Ovary (tissue), 9 donors: ENCODE data around the gene SPDEF. TPM values are rescaled to one million over a fixed set of nuclear protein-coding genes. Genes with fewer than 3 reads are reported as not detected.

Source experiments
- DNase-seq, 5 donors: peaks; one replicate each; pipeline ENCODE4 v3.0.0-alpha.2; 2019 to 2020
- H3K27ac ChIP-seq, 2 donors: fragments of 200-600 bp; one replicate each; pipeline versions ENCODE4 v1.5.1 to v1.8.0; 2019 to 2022
- H3K27me3 ChIP-seq: fragments of 200-600 bp; one replicate; pipeline ENCODE4 v1.8.0; 2022
- H3K36me3 ChIP-seq: fragments of 200-600 bp; sonication (generic); one replicate; pipeline ENCODE4 v1.5.1; 2019
- H3K4me1 ChIP-seq: one replicate; pipeline ENCODE4 v1.8.1; 2013; ENCODE audit warnings: mild to moderate bottlenecking, moderate library complexity; ENCODE audit not compliant: insufficient read depth
- H3K4me3 ChIP-seq: fragments of 200-600 bp; sonication (generic); one replicate; pipeline ENCODE4 v1.5.1; 2017
- H3K9me3 ChIP-seq, 2 donors: fragments of 200-600 bp in 1 of 2; sonication (generic) in 1 of 2; one replicate each; pipeline versions ENCODE4 v1.5.1 to v1.8.1; 2013 to 2019; ENCODE audit warnings: mild to moderate bottlenecking in 1 of 2, moderate library complexity in 1 of 2
- EP300 ChIP-seq: sonication (generic); formaldehyde crosslinking; IDR thresholded peaks from one replicate; pipeline ENCODE4 v1.6.1; 2017; ENCODE audit warnings: antibody characterized with exemption
- POLR2A ChIP-seq: fragments of 450-650 bp; IDR thresholded peaks from one replicate; pipeline ENCODE4 v1.6.1; 2017; ENCODE audit warnings: antibody characterized with exemption, mild to moderate bottlenecking, moderate library complexity
- WGBS, 3 donors: extraction: QIAGEN DNeasy Blood & Tissue Kit in 1 of 3; methylation state at CpG; one replicate each; pipeline versions ENCODE4 v1.1.5 to v1.1.7; 2013 to 2017; 5-methylcytosine and 5-hydroxymethylcytosine counted together
- intact Hi-C, 4 donors: fragments of 100-400 bp; cut with DNase I; formaldehyde crosslinking; loops; one replicate each; pipeline versions ENCODE4 v1.11.0 to v1.15.1; 2022 to 2023
- polyA plus RNA-seq, 2 donors: library from polyadenylated mRNA; stranded (reverse); fragments of 200-250 nt in 1 of 2; fragments of 350-450 nt in 1 of 2; fragmentation: Illumina TruSeq in 1 of 2; extraction: RNeasy Lipid Tissue Mini Kit (QIAGEN cat#74804) in 1 of 2; gene quantifications; one replicate each; pipeline ENCODE4 v1.2.3, GENCODE V29; 2013 to 2014
- total RNA-seq, 7 donors: library from RNA; depleted of rRNA in 2 of 7; stranded (reverse); fragments of >200 nt in 2 of 7; fragmentation: NEBNext Ultra II Directional in 3 of 7; extraction: Animal tissue kit (Norgen Biotek cat#: 25700) in 3 of 7; gene quantifications; one replicate each; pipeline versions ENCODE4 v1.1.0 to v1.2.4, GENCODE V29; 2016 to 2023
- TF ChIP-seq, protein P1 (sequence below), 3 donors: fragments of 450-650 bp in 2 of 3; fragments of 200-600 bp in 1 of 3; IDR thresholded peaks; one replicate each; pipeline versions ENCODE4 v1.5.1 to v1.8.0; 2016 to 2022; ENCODE audit warnings: antibody characterized with exemption in 3 of 3, mild to moderate bottlenecking in 1 of 3
- donor health status: DM: no; HTN: no; CAD: no; lungs with moderate emphysema.
- donor health status: DM: no; HTN: no; CAD: no.
- donor health status: Bipolar disorder and iron deficiency.
- donor health status: DM: yes; HTN: yes; CAD: no.
- donor health status: DM: no; HTN: no; CAD: no.
- donor health status: DM: yes; HTN: yes; CAD: no.

Gene SPDEF
- total and polyA plus RNA-seq, 9 donors, result 0.11 to 1.6 (median 0.56) TPM; not detected in 3

DNA sequence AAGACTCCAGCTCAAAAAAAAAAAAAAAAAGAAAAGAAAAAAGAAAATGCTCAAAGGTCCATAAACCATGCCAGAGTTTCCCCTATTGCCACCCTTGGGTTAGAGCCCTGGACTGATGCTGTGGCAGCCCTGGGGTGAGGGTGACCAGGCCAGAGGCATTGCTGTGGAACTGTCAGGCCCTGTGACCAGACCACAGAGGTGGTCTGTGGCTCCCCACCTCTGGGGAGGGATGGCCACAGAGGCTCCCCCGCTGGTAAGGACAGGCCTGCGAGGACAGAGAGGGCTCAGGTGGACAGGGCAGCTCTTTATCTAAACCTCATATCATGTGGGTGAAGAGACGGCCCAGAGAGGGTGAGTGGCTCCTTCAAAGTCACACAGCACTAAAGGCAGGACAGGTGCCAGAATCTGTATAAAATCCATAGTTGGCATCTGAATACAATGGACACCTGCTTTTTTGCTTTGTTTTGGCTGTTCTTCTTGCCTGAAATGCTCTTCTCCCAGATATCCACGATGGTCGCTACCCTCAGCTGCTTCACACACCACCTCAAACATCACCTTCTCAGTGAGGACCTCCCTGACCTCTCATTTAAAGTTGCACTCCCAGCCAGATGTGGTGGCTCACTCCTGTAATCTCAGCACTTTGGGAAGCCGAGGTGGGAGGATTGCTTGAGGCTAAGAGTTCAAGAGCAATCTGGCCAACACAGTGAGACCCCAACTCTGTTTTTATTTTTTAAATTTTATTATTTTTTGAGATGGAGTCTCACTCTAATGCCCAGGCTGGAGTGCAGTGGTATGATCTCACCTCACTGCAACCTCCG, 22.5 kb upstream of the SPDEF start:
- DNase-seq, result no peak
- intact Hi-C loops, result no loop called here
- no peaks in the 10 kb centered on the region for H3K9me3 ChIP-seq

DNA sequence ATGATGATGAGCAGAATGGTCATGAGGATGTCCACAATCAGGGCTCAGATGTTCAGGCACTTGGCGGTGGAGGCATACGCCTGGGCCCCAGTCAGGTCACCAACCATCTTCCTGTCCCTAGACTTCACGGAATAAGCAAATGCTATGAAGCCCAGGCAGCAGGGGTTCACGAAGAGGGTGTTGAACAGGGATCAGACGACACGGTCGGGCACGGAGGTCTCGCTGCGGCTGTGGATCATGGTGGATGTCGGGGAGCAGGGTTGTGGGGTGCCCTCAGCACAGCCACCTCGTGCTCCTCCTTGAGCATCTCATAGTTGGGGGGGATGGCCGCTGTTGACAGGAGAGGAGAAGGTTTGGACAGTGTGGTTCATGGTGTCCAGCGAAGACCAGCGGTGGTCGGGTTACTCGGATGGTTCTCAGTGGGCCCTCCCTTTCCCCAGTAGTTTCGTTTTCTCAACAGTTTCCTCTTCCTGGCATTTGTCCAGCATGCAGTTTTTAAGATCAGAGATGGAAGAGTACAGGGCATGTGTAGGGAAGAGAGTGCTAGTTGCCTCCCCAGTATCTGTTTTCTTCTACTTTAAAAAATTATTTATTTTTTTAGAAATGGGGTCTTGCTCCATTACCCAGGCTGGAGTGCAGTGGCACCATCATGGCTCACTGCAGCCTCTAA, 20.3 kb upstream of the SPDEF start:
- 82 to 84% (median 83%) methylated on average over 18 of the region's 18 CpGs for WGBS, 3 donors
- DNase-seq, result no peak
- H3K4me1 ChIP-seq, result peaks cover 4% of the 10 kb centered on the region
- intact Hi-C loops, result no loop called here
- H3K36me3 ChIP-seq, result no peaks in the 10 kb centered on the region
- no peak for TF ChIP-seq POLR2A
- TF ChIP-seq, protein P1, sequence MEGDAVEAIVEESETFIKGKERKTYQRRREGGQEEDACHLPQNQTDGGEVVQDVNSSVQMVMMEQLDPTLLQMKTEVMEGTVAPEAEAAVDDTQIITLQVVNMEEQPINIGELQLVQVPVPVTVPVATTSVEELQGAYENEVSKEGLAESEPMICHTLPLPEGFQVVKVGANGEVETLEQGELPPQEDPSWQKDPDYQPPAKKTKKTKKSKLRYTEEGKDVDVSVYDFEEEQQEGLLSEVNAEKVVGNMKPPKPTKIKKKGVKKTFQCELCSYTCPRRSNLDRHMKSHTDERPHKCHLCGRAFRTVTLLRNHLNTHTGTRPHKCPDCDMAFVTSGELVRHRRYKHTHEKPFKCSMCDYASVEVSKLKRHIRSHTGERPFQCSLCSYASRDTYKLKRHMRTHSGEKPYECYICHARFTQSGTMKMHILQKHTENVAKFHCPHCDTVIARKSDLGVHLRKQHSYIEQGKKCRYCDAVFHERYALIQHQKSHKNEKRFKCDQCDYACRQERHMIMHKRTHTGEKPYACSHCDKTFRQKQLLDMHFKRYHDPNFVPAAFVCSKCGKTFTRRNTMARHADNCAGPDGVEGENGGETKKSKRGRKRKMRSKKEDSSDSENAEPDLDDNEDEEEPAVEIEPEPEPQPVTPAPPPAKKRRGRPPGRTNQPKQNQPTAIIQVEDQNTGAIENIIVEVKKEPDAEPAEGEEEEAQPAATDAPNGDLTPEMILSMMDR (IDR thresholded peaks at IDR 0.05), result no peak
- TF ChIP-seq EP300, result no peak
- H3K4me3 ChIP-seq, result no peak overlapping the region
- no peaks in the 10 kb centered on the region for H3K27me3 ChIP-seq
- no peaks in the 10 kb centered on the region for H3K9me3 ChIP-seq
- H3K27ac ChIP-seq, result no peak overlapping the region

More for the DNA sequence above, 22.5 kb upstream of the SPDEF start:
- TF ChIP-seq, protein P1 (IDR thresholded peaks at IDR 0.05), result no peak
- TF ChIP-seq POLR2A (no peak), EP300 (no peak)
- no peak overlapping the region for H3K27ac ChIP-seq
- no peaks in the 10 kb centered on the region for H3K36me3 ChIP-seq
- peaks cover 5% of the 10 kb centered on the region for H3K4me1 ChIP-seq
- H3K27me3 ChIP-seq, result no peaks in the 10 kb centered on the region
- 83 to 86% (median 85%) methylated on average over 7 of the region's 7 CpGs for WGBS, 3 donors
- no peak overlapping the region for H3K4me3 ChIP-seq

DNA sequence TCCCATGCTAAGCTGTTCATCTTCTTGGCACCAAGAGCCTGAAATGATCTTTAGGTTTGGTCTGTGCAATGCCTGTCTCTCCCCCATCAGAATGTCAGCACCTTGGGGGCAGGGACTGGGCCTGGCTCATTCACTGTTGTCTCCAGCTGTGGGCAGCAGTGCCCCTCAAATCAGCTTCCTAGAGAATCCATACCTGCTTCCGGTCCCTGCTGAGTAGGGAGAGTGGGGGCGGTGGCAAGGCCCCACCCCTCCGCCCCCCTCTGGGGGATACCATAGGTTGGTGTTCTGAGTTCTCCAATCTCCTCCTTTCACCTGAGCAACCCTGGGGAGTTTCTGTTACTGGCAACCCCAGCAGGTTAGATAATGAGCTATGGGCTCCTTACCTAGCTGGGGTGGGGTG, 19.2 kb upstream of the SPDEF start:
- Histone ChIP-seq H3K27me3 (no peaks in the 10 kb centered on the region), H3K9me3 (no peaks in the 10 kb centered on the region), H3K4me3 (no peak overlapping the region), H3K4me1 (no peaks in the 10 kb centered on the region), H3K27ac (no peak overlapping the region), H3K36me3 (no peaks in the 10 kb centered on the region)
- TF ChIP-seq, protein P1 (IDR thresholded peaks at IDR 0.05), result no peak
- TF ChIP-seq EP300, result no peak
- TF ChIP-seq POLR2A, result no peak
- intact Hi-C loops, result no loop called here
- WGBS, 3 donors, result 64 to 67% (median 64%) methylated on average over 3 of the region's 3 CpGs
- DNase-seq, result no peak

DNA sequence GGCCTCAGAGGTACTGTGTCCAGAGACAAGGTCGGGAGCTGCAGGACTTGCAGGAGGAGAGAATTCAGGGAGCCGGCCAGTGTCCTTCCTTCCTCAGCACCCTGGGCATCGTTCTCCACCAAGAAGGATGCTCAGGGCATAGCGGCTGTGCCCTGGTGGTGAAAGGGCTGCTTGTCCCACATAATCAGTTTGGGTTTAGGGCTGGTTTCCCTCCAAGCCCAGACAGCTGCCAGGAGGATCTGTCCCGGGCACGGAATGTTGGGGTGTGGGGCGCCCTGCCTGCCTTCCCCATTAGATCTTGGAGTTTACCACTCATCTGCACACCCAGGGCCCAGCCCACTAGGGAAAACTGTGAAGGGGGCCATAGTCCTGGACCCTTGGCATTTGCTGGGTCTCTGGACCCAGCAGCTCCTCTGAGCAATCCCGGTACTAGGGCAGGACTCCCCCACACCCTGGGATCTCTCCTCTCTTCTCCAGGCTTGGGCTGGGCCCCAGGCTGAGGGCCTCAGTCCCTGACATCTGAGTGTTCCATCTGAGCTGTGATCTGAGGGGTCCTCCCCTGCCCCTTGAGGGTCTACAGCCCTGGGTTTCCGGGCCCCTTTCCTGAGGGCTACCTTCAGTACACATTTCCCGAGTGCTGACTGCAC, 18.6 kb upstream of the SPDEF start:
- Histone ChIP-seq H3K27me3 (no peaks in the 10 kb centered on the region), H3K36me3 (no peaks in the 10 kb centered on the region), H3K9me3 (no peaks in the 10 kb centered on the region), H3K27ac (no peak overlapping the region), H3K4me3 (no peak overlapping the region), H3K4me1 (no peaks in the 10 kb centered on the region)
- no peak for DNase-seq
- TF ChIP-seq EP300 (no peak), POLR2A (no peak)
- TF ChIP-seq, protein P1 (IDR thresholded peaks at IDR 0.05), result no peak
- WGBS, 3 donors, result 60 to 65% (median 61%) methylated on average over 10 of the region's 10 CpGs
- intact Hi-C loops, result no loop called here
